NK-92 (cell line): ENCODE data around the gene SPIRE1.
"Not testable (repeated sequence)": the region's sequence is repeated elsewhere in the genome, so short reads cannot be mapped to it uniquely, and the experiment has no call there.

ENCODE experiments used
- DNase-seq: peaks from one replicate; lab custom pipeline; 2025; ENCODE audit not compliant: unreplicated experiment; lab: John Stamatoyannopoulos, UW

SPIRE1 gene

DNA sequence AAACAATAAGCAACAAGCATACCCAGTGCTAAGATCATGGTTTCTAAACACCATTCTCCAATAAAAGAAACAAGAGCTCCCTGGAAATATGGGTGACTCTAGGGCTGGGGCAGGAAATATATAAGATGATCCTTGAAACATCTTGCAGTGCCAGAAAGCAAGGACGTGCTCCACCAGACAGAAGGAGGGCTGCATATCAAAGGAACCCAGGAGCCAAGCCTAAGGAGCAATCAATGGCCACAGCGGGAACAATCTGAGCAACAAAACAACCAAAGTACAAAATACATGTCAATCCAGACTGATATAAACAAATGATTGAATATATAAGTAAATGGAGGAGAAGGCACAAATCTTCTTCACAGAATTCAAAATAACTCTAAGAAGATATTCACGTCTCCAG is 10.1 kb downstream of the SPIRE1 start:
- DNase-seq: no peak

DNA sequence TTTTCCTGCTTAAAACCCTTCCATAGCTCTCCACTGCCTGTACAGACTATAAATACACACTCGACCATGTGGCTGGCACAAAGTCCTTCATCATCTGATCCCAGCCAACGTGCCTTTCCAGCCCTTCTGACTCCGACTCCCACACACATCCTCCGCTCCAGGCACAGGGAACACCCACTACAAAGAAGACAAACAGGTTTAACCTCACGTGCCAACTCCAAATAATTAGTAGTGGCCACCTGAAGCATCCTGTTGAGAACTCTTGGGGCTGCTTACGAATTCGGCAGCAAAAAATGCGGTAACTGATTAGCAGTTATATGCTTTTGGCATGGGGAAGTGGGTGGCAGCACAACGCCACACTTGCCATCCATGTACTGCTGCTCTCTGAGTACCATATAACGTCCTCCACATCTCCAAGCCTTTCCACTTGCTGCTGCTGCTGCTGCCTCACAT is 12.1 kb downstream of the SPIRE1 start:
- no peak for DNase-seq

DNA sequence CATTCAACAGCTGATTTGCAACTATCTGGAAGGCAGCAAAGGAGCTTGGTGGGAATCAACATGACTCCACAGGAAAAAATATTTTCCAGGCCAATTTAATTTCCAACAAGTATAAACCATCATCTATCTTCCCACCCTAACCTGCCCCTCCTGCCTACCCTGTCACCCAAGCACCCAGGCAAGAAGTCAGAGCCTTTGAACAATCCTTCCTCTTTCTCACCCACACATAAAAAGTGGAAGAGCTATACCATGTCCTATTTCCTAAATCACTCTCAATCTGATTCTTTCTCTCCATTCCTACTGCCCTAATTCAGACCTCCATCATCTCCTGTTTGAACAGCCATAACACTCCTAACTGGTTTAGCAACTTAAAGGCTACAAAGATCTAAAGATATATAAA is 12.7 kb downstream of the SPIRE1 start:
- DNase-seq: no peak

DNA sequence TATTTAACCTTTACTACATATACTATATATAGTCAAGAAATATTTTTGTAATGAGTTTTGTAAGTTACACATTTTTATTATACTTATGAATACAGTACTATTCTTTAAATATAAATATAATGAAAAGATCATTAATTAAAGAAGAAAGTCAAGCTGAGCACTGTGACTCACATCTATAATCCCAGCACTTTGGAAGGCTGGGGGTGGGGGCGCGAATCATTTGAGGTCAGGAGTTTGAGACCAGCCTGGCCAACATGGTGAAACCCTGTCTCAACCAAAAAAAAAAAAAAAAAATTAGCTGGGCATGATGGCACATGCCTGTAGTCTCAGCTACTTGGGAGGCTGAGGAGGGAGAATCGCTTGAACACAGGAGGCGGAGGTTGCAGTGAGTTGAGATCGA is 14.2 kb downstream of the SPIRE1 start:
- not testable (repeated sequence) for DNase-seq

DNA sequence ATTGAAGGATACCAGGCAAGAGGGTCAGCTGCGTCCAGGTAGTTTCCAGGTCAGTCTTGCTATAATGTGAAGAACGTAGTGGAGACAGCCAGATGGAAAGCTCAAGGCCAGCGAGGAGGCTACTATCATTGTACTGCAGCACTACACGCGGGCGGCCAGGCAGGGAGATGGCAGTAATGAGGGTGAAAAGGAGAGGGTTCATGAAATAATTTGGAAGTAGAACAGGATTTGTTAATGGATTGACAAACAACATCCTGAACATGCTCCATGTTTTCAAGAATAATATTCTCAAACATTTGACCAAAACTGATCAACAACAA is 17.1 kb downstream of the SPIRE1 start:
- DNase-seq: no peak

DNA sequence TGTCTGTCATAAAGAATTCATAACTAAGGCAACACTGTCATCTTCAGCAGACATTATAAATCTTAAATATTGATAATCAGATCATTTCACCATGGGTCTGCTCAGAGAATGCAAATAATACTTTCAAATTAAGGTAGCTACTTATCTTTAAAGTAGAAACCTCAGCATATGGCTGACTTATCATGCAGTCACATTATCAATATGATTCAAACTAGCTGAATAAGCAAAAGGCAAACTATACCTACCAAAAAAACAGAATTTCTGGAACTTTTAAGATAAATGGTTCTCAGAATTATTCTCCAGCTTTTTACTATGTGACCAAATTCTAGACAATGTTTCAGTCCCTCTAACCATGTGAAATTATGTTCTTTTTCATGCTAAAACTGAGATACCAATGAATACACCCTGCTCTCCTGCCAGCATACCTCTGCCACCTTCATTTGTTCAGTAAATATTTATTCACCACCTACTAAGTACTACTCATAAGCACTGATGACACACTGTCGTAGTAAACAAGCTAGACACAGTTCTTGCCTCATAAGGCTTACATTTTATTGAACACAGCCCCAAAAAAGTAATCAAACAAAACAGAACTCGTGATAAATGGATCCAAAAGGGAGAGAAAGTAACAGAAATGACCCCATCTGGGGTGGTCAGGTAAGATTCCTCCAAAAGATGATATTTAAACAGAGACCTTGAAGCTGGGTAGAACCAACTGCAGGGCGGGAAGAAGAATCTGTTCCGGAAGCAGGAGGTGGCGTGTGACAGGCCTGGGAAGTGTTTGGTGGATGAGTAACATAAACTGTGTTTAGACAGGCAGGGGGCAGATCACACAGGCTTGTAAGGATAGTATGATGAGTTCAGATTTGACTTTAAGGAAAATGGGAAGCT is 17.7 kb downstream of the SPIRE1 start:
- no peak for DNase-seq

DNA sequence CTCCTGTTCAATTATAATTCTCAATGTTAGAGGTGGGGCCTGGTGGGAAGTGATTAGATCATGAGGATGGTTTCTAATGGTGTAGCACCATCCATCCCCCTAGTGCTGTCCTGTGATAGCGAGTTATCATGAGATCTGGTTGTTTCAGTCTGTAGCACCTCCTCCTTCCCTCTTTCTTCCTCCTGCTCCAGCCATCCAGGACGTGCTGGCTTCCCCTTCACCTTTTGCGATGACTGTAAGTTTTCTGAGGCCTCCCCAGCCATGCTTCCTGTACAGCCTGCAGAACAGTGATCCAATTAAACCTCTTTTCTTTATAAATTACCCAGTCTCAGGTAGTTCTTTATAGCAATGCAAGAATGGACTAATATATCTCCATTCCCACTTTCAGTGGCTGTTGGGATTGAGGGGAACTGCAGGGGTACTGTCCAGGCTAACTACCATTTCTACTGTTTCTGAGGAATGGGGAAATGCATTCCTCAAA is 19.2 kb downstream of the SPIRE1 start:
- no peak for DNase-seq

DNA sequence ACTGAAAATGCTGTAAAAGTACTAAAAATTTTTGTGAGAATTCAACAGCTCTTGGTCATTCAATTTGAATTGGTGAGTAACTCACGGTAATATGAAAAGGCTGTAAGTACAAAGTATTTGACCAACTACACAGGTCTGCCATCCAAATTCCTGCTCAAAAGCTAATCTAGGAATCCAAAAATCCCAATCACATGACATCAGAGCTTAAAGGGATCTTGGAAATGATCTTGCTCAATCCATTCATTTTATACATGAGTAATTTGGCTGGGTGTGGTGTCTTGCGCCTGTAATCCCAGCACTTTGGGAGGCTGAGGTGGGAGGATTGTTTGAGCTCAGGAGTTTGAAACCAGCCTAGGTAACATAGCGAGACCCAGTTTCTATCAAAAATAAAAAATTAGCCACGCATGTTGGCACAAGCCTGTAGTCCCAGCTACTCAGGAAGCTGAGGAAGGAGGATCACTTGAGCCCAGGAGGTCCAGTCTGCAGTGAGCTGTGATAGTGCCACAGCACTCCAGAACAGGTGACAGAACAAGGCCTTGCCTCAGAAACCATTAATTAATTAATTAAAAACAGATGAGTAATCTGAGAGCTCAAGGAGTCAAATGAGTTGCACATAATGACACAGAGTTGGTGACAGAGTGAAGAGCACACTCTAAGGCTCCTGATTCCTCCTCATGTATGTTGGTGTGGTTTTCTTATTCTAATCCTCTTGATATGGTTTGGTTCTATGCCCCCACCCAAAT is 19.8 kb downstream of the SPIRE1 start:
- DNase-seq: no peak

DNA sequence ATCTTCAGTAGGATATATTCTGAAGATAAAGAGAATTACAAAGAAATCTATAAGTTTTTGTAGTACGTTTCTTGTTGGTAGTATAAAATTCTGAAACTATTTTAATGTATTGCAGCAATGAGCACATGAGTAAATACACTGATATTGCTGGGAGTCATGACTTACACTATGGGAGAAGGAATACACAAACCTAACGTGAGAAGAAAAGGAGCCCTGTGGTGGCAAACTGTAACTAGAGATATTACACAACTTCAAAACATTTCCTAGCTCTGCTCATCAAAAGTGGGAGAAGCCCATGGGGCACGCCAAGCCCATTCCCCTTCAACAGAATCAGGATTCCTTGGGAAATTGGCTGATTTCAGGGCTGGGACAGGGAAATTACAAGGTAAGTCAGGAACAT is 20.5 kb downstream of the SPIRE1 start:
- no peak for DNase-seq

DNA sequence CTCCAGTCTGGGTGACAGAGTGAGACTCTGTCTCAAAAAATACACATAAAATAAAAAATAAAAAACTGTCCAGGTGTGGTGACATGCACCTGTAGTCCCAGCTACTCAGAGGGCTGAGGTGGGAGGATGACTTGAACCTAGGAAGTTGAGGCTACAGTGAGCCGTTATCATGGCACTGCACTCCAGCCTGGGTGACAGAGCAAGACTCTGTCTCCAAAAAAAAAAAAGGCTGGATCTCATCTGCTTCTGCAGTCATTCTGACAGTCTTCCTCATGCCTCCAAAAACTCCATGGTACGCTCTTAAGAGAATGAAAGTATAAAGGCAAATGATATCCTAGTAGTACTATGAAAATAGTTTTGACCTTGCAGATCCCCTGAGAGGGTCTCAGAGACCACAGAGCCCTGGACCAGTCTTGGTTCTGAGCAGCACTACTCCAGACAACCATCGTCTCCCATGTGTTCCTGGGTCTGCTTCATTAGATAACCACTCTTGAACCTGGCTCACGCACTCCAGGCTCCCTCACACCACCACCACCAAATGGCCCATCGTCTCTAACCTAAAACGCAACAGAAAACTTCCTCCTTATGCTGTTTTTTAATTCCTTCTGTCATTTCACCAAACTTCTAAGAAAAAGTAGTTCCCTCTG is 26.0 kb downstream of the SPIRE1 start:
- DNase-seq: no peak

DNA sequence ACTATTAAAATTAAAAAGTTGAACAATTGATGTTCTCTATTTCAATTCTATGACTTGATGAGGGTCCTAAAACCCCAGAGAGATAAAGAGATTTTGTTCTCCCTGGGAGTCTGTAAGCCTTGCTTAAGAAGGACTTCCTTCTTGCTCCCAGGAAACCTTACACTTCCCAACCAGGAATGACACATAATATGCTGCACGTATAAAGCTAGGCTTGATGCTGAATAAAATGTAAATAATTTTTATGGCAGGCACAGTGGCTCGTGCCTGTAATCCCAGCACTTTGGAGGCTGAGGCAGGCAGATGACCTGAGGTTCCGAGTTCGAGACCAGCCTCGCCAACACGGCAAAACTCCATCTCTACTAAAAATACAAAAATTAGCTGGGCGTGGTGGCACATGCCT is 27.8 kb downstream of the SPIRE1 start:
- no peak for DNase-seq

DNA sequence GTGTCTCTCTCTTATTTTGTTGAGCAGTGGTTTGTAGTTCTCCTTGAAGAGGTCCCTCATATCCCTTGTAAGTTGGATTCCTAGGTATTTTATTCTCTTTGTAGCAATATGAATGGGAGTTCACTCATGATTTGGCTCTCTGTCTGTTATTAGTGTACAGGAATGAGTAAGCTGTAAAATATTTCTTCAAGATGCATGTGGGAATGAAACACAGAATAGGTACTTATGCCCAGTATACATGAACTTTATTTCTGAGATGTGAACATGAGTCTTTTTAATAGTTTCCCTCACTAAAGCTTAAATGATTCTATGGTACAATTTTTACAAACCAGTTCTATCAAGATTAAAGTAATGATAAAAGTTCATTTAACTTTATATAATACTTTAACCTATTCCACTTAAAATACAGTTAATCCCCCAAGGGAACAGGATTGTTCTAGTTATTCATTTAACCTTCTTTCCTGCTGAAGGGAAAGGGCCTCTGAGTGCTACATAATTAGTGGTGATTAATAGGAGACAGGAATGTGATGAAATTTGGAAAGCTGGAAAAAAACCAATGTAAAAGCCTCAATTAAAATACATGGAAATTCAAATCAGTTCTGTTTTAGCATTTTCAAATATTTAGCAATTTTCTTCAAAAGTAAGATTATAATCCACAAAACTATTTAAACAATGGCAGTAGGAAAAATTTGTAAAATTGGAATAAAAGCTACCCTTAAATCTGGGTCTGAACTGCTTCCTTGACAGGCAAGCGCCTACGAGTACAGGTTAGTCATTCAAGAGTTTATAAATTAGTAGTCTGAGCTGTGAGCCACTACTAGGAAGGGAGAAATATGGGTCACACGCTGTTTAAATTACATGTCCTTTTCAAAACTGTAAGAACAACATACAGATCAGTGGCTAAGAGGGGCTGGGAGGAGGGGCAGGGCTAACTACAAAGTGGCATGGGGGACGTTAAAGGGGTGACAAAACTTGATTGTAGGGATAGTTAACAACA is 28.9 kb downstream of the SPIRE1 start:
- no peak for DNase-seq

DNA sequence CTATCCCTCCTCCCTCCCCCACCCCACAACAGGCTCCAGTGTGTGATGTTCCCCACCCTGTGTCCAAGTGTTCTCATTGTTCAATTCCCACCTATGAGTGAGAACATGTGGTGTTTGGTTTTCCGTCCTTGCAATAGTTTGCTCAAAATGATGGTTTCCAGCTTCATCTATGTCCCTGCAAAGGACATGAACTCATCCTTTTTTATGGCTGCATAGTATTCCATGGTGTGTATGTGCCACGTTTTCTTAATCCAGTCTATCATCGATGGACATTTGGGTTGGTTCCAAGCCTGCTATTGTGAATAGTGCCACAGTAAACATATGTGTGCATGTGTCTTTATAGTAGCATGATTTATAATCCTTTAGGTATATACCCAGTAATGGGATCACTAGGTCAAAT is 30.7 kb downstream of the SPIRE1 start:
- DNase-seq: not testable (repeated sequence)

DNA sequence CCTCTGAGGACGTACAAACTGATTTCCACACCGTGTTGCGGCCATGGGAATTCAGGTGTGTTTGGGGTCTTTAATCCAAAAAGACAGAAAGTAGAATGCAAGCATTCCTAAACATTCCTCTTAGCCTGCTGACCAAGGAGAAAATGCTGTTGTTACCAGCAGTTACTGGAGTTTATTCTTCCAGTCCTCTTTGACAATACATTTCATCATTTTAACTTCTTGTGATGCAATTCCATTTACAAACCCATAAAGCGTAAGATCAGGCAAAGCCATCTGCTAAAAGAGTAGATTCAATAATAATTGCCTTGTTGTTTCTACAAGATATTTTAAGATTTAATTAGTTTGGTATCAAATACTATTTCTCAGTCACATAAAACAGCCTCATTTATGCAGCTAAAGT is 32.7 kb downstream of the SPIRE1 start:
- no peak for DNase-seq

DNA sequence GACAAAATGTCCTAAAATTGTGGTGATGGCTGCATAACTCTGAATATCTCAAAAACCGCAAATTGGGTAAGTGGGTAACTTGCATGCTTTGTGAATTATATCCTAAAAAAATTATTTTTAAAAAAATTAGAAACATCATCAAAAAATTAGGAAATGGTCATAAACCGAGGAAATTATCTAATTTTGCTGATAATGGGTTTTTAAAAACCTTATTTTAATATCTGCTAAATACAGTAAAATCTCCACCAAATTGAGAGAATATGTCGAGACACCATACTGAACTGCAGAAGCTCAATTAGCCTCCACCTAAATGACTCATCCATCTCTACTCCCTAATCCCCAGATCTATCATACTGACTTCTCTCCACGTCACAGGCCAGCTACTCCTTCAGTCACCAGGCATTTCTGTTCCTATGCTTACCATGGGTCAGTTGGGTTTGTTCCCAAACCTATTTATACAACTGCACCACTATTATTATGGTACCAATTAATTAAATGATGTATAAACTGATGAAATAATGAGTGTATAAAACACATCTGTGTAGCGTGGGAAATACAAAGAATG is 36.1 kb downstream of the SPIRE1 start:
- no peak for DNase-seq

DNA sequence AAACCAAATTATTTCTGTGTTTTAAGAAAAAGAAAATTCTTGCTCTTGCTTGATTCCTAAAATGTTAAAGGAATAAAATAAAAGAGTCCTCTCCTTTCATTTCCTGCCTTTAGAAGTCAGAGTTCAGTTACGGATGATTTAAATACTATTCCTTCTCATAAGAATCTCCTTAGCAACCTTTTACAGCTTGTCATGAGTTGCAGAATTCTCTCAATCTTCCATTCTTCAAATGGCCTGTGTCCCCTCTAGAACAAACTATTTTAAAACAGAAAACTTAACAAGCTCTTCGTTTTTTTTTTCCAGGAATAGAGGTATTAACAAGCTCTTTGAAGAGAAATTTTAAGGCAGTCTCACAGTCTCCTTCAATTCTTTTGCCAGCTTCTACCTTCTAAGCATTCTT is 42.2 kb downstream of the SPIRE1 start:
- DNase-seq: no peak

DNA sequence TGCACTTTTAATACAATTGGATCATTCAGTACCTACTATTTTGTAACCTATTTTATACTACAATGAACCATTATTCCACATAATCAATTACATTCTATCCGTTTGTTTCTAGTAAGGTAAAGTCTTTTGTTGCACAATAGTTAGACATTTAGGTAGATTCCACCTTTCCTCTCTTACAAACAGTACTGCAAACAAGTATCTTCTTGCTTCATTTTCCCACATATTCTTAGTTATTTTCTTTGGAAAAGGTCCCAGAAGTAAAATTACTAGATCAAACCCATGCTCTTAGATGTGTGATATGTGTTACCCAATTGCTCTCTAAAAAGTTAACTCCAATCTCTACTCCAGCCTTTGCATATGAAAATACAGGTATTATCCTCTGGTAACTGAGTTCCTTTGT is 49.6 kb downstream of the SPIRE1 start:
- no peak for DNase-seq

DNA sequence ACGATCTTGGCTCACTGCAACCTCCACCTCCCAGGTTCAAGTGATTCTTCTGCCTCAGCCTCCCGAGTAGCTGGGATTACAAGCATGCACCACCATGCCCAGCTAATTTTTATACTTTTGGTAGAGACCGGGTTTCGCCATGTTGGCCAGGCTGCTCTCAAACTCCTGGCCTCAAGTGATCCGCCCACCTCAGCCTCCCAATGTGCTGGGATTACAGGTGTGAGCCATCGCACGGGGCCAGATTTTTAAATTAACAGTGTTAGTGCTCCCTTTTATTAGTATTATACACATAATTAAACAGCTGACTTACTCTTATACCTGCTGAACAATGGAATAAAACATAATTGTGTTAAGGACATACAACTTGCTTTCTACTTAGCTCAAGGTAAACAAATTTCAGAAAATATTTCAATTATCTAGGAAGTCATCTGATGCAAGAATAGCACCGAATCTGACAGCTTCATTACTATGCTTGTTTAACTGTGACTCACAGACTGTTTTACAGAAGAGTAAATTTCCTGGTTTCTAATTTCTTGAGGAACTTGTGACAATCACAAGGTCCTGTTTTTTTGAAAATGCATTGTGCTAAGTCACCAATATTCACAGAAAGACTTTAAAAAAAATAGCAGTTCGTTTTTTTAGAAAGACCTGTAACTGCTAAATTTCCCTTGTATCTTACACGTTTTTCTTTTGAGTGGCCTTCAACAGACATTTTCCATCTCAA is 51.2 kb downstream of the SPIRE1 start:
- DNase-seq: no peak

DNA sequence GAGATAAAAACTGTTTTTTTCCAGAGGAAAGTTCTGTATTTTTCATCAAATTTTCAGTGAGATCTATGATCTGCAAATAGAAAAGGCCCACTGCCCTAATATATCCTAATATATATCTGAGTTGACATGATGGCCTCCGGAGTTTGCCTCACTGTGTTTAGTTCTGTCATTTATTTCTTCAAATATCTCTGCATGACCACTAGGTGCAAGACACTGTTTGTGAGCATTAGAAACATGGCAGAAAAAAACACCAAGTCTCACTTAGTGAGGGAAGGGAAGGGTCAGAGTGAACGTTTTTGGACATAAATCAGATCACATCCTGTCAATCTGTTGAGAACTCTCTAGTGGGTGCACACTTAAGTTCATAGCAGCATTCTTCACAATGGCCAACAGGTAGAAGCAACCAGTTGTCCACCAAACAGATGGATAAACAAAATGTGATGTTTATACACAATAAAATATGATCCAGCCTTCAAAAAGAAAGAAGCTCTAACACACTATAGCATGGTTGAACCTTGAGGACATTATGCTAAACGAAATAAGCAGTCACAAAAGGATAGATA is 53.4 kb downstream of the SPIRE1 start:
- no peak for DNase-seq
